Measurements from ENCODE around the gene PXYLP1.

The PXYLP1 gene

GRCh38 chr3:141279077-141279967 lies 47.7 kb downstream of the PXYLP1 start:
- TF ChIP-seq CTCF (IDR thresholded peaks at IDR 0.05; ENCODE audit: low read depth, low read length) = peak; percentile 39
- no peak for TF ChIP-seq MYC (IDR thresholded peaks at IDR 0.05; ENCODE audit: low read depth, low read length)
- TF ChIP-seq MAX (IDR thresholded peaks at IDR 0.05; ENCODE audit: low read depth, low read length) = no peak
- DNase-seq (ENCODE audit: low read depth) = peak; percentile 44
- no peak overlapping the region for H3K4me3 ChIP-seq (ENCODE audit: low read depth, low read length)

GRCh38 chr3:141280086-141280485 lies 48.5 kb downstream of the PXYLP1 start:
- TF ChIP-seq MYC (IDR thresholded peaks at IDR 0.05; ENCODE audit: low read depth, low read length) (no peak), CTCF (IDR thresholded peaks at IDR 0.05; ENCODE audit: low read depth, low read length) (no peak), MAX (IDR thresholded peaks at IDR 0.05; ENCODE audit: low read depth, low read length) (no peak), POLR2A (IDR thresholded peaks at IDR 0.05; ENCODE audit: extremely low read depth, insufficient read length) (no peak)
- no peak for DNase-seq (ENCODE audit: low read depth)
- H3K4me3 ChIP-seq (ENCODE audit: low read depth, low read length) = no peak overlapping the region

GRCh38 chr3:141280690-141281089 lies 49.1 kb downstream of the PXYLP1 start:
- H3K4me3 ChIP-seq (ENCODE audit: low read depth, low read length) = no peak overlapping the region
- no peak for TF ChIP-seq CTCF (IDR thresholded peaks at IDR 0.05; ENCODE audit: low read depth, low read length)
- TF ChIP-seq MAX (IDR thresholded peaks at IDR 0.05; ENCODE audit: low read depth, low read length) = no peak
- TF ChIP-seq POLR2A (IDR thresholded peaks at IDR 0.05; ENCODE audit: extremely low read depth, insufficient read length) = no peak
- TF ChIP-seq MYC (IDR thresholded peaks at IDR 0.05; ENCODE audit: low read depth, low read length) = no peak
- DNase-seq (ENCODE audit: low read depth) = no peak

- no peak for TF ChIP-seq MAX (IDR thresholded peaks at IDR 0.05; ENCODE audit: low read depth, low read length)
- no peak for TF ChIP-seq POLR2A (IDR thresholded peaks at IDR 0.05; ENCODE audit: extremely low read depth, insufficient read length)
- TF ChIP-seq MYC (IDR thresholded peaks at IDR 0.05; ENCODE audit: low read depth, low read length) = no peak
- no peak for TF ChIP-seq CTCF (IDR thresholded peaks at IDR 0.05; ENCODE audit: low read depth, low read length)
- no peak for DNase-seq (ENCODE audit: low read depth)
- no peak overlapping the region for H3K4me3 ChIP-seq (ENCODE audit: low read depth, low read length)
Observed at GRCh38 chr3:141285570-141285969, 53.9 kb downstream of the PXYLP1 start.

- H3K4me3 ChIP-seq (ENCODE audit: low read depth, low read length) = no peak overlapping the region
- TF ChIP-seq MYC (IDR thresholded peaks at IDR 0.05; ENCODE audit: low read depth, low read length) (no peak), CTCF (IDR thresholded peaks at IDR 0.05; ENCODE audit: low read depth, low read length) (no peak), MAX (IDR thresholded peaks at IDR 0.05; ENCODE audit: low read depth, low read length) (no peak), POLR2A (IDR thresholded peaks at IDR 0.05; ENCODE audit: extremely low read depth, insufficient read length) (no peak)
- DNase-seq (ENCODE audit: low read depth) = no peak
Observed at GRCh38 chr3:141286856-141287255, 55.2 kb downstream of the PXYLP1 start.

Measured in NB4 (cell line).